Skeletal muscle cell (primary cell): Measurements from ENCODE around the gene CD177.
"Not testable (repeated sequence)": the region's sequence is repeated elsewhere in the genome, so short reads cannot be mapped to it uniquely, and the experiment has no call there.

ENCODE experiments used
- DNase-seq: peaks from one replicate; pipeline ENCODE4 v3.0.0-alpha.2; 2010; ENCODE audit warnings: low read depth
- H3K4me3 ChIP-seq: 2 replicates; pipeline ENCODE4 v1.5.1; 2011; ENCODE audit warnings: low read depth, mild to moderate bottlenecking, control low read depth, low read length, moderate library complexity

Gene CD177

GRCh38 chr19:43353606-43354304, at the start of gene CD177:
Gene CD177 (plus strand): TSS chr19:43353686. CDS start chr19:43353715, 29 bp downstream.
- H3K4me3 ChIP-seq, result no peak within 1 kb of the TSS
- DNase-seq, result no peak

- DNase-seq, result no peak
- H3K4me3 ChIP-seq, result no peak overlapping the region
These were observed 47.8 kb upstream of the CD177 start for GRCh38 chr19:43305642-43306041.

- H3K4me3 ChIP-seq, result no peak overlapping the region
- DNase-seq, result no peak
These were observed 47.4 kb upstream of the CD177 start for GRCh38 chr19:43306097-43306496.

- H3K4me3 ChIP-seq, result no peak overlapping the region
- no peak for DNase-seq
These were observed 45.2 kb upstream of the CD177 start for GRCh38 chr19:43308244-43308815.

- no peak for DNase-seq
- no peak overlapping the region for H3K4me3 ChIP-seq
These were observed 44.0 kb upstream of the CD177 start for GRCh38 chr19:43309466-43309865.

- no peak overlapping the region for H3K4me3 ChIP-seq
- no peak for DNase-seq
These were observed 43.3 kb upstream of the CD177 start for GRCh38 chr19:43310221-43310620.

GRCh38 chr19:43311256-43311655, 42.2 kb upstream of the CD177 start:
- no peak overlapping the region for H3K4me3 ChIP-seq
- no peak for DNase-seq

GRCh38 chr19:43311706-43312105, 41.8 kb upstream of the CD177 start:
- H3K4me3 ChIP-seq, result no peak overlapping the region
- DNase-seq, result no peak

- no peak overlapping the region for H3K4me3 ChIP-seq
- DNase-seq, result no peak
These were observed 39.6 kb upstream of the CD177 start for GRCh38 chr19:43313711-43314495.

GRCh38 chr19:43315851-43316250, 37.6 kb upstream of the CD177 start:
- DNase-seq, result no peak
- H3K4me3 ChIP-seq, result no peak overlapping the region

- H3K4me3 ChIP-seq, result no peak overlapping the region
- no peak for DNase-seq
These were observed 36.7 kb upstream of the CD177 start for GRCh38 chr19:43316591-43317319.

GRCh38 chr19:43318203-43318602, 35.3 kb upstream of the CD177 start:
- H3K4me3 ChIP-seq, result no peak overlapping the region
- no peak for DNase-seq

- H3K4me3 ChIP-seq, result no peak overlapping the region
- no peak for DNase-seq
These were observed 34.6 kb upstream of the CD177 start for GRCh38 chr19:43318796-43319314.

GRCh38 chr19:43320546-43320945, 32.9 kb upstream of the CD177 start:
- no peak for DNase-seq
- no peak overlapping the region for H3K4me3 ChIP-seq

- H3K4me3 ChIP-seq, DNase-seq: not testable (repeated sequence)
These were observed 26.7 kb upstream of the CD177 start for GRCh38 chr19:43326761-43327160.

GRCh38 chr19:43328561-43328960, 24.9 kb upstream of the CD177 start:
- not testable (repeated sequence) for H3K4me3 ChIP-seq, DNase-seq

GRCh38 chr19:43329049-43329448, 24.4 kb upstream of the CD177 start:
- not testable (repeated sequence) for DNase-seq, H3K4me3 ChIP-seq

GRCh38 chr19:43329989-43330388, 23.5 kb upstream of the CD177 start:
- no peak for DNase-seq
- no peak overlapping the region for H3K4me3 ChIP-seq

GRCh38 chr19:43330726-43331434, 22.6 kb upstream of the CD177 start:
- no peak overlapping the region for H3K4me3 ChIP-seq
- no peak for DNase-seq
